Subcutaneous abdominal adipose tissue (tissue), 5 donors: ENCODE data around the gene NR0B2.
"Not testable (repeated sequence)": the region's sequence is repeated elsewhere in the genome, so short reads cannot be mapped to it uniquely, and the experiment has no call there.

Experiments
- H3K27ac ChIP-seq: one replicate; pipeline ENCODE4 v1.7.0; 2013; ENCODE audit warnings: low read depth, mild to moderate bottlenecking, inconsistent platforms, low read length, moderate library complexity
- H3K27me3 ChIP-seq, 5 donors: one replicate each; pipeline ENCODE4 v1.7.0; 2013; ENCODE audit warnings: low read length in 5 of 5, inconsistent platforms in 1 of 5; ENCODE audit not compliant: control insufficient read depth in 5 of 5, insufficient read depth in 4 of 5
- H3K36me3 ChIP-seq, 5 donors: one replicate each; pipeline ENCODE4 v1.7.0; 2013; ENCODE audit warnings: low read length in 5 of 5; ENCODE audit not compliant: control insufficient read depth in 5 of 5, insufficient read depth in 5 of 5
- H3K4me1 ChIP-seq, 5 donors: one replicate each; pipeline ENCODE4 v1.7.0; 2013; ENCODE audit warnings: low read length in 5 of 5, mild to moderate bottlenecking in 3 of 5, moderate library complexity in 1 of 5; ENCODE audit not compliant: control insufficient read depth in 5 of 5, insufficient read depth in 5 of 5
- H3K4me3 ChIP-seq, 5 donors: one replicate each; pipeline ENCODE4 v1.7.0; 2013; ENCODE audit warnings: low read length in 5 of 5, low read depth in 1 of 5
- H3K9ac ChIP-seq, 5 donors: one replicate each; pipeline ENCODE4 v1.7.0; 2013; ENCODE audit warnings: low read length in 5 of 5, mild to moderate bottlenecking in 4 of 5, moderate library complexity in 3 of 5
- H3K9me3 ChIP-seq, 5 donors: one replicate each; pipeline ENCODE4 v1.7.0; 2013; ENCODE audit warnings: low read length in 5 of 5; ENCODE audit not compliant: control insufficient read depth in 5 of 5
- donor health status: healthy.
- donor health status: healthy.
- donor health status: healthy.
- donor health status: healthy.
- donor health status: healthy.

Gene NR0B2

GRCh38 chr1:26897351-26897750, 16.4 kb downstream of the NR0B2 start:
- Histone ChIP-seq H3K9me3 (no peaks in the 10 kb centered on the region), H3K36me3 (peaks cover 5 to 52% (median 40%) of the 10 kb centered on the region in 5 donors), H3K4me1 (peaks cover 7 to 23% (median 20%) of the 10 kb centered on the region in 5 donors), H3K9ac (no peak overlapping the region), H3K27me3 (no peaks in the 10 kb centered on the region), H3K4me3 (no peak overlapping the region), H3K27ac (no peak overlapping the region)

- Histone ChIP-seq H3K4me1 (peaks cover 3 to 20% (median 19%) of the 10 kb centered on the region in 5 donors), H3K4me3 (no peak overlapping the region), H3K27ac (no peak overlapping the region), H3K27me3 (no peaks in the 10 kb centered on the region), H3K36me3 (peaks cover 5 to 59% (median 44%) of the 10 kb centered on the region in 5 donors), H3K9ac (no peak overlapping the region), H3K9me3 (no peaks in the 10 kb centered on the region)
These were observed 19.5 kb downstream of the NR0B2 start for GRCh38 chr1:26894263-26894662.

- H3K36me3 ChIP-seq, result peaks cover 8 to 62% (median 52%) of the 10 kb centered on the region in 5 donors
- H3K4me1 ChIP-seq, result peaks cover 0 to 22% (median 20%) of the 10 kb centered on the region in 5 donors
- no peaks in the 10 kb centered on the region for H3K9me3 ChIP-seq
- peak overlapping the region; percentile 59 to 99 (median 91) for H3K4me3 ChIP-seq
- peak overlapping the region; percentile 97 to 100 (median 97) for H3K9ac ChIP-seq
- H3K27ac ChIP-seq, result peak overlapping the region; percentile 91
- H3K27me3 ChIP-seq, result no peaks in the 10 kb centered on the region
These were observed 23.3 kb downstream of the NR0B2 start for GRCh38 chr1:26890467-26890796.

- Histone ChIP-seq H3K9ac (peak within 1 kb of the TSS; percentile 97 to 100 (median 97)), H3K4me1 (peaks cover 0 to 22% (median 20%) of the 10 kb centered on the region in 5 donors), H3K27ac (peak within 1 kb of the TSS; percentile 91), H3K9me3 (no peaks in the 10 kb centered on the region), H3K36me3 (peaks cover 13 to 62% (median 52%) of the 10 kb centered on the region in 5 donors), H3K4me3 (peak within 1 kb of the TSS; percentile 74 to 99 (median 91)), H3K27me3 (no peaks in the 10 kb centered on the region)
These were observed 24.0 kb downstream of the NR0B2 start, which contains the start of gene GPN2 for GRCh38 chr1:26889551-26890466. GPN2 (minus strand) TSS chr1:26890283; CDS start chr1:26890096, 187 bp downstream.

GRCh38 chr1:26888231-26888630, 25.5 kb downstream of the NR0B2 start:
- Histone ChIP-seq H3K4me1 (peaks cover 0 to 22% (median 20%) of the 10 kb centered on the region in 5 donors), H3K27ac (no peak overlapping the region), H3K4me3 (no peak overlapping the region), H3K27me3 (no peaks in the 10 kb centered on the region), H3K36me3 (peaks cover 14 to 64% (median 56%) of the 10 kb centered on the region in 5 donors), H3K9me3 (no peaks in the 10 kb centered on the region), H3K9ac (peak overlapping the region in 2 of 5 donors; percentile 97 to 100)

GRCh38 chr1:26887125-26887524, 26.6 kb downstream of the NR0B2 start:
- Histone ChIP-seq H3K9ac (no peak overlapping the region), H3K27ac (no peak overlapping the region), H3K4me3 (no peak overlapping the region), H3K9me3 (no peaks in the 10 kb centered on the region), H3K4me1 (peaks cover 0 to 22% (median 20%) of the 10 kb centered on the region in 5 donors), H3K36me3 (peaks cover 15 to 64% (median 56%) of the 10 kb centered on the region in 5 donors), H3K27me3 (no peaks in the 10 kb centered on the region)

- Histone ChIP-seq H3K4me1 (peaks cover 0 to under 1% (median 0%) of the 10 kb centered on the region in 5 donors), H3K27ac (no peak overlapping the region), H3K9ac (no peak overlapping the region), H3K4me3 (no peak overlapping the region), H3K27me3 (no peaks in the 10 kb centered on the region), H3K9me3 (no peaks in the 10 kb centered on the region), H3K36me3 (peaks cover 23 to 87% (median 72%) of the 10 kb centered on the region in 5 donors)
These were observed 30.9 kb downstream of the NR0B2 start for GRCh38 chr1:26882696-26883463.

- H3K36me3 ChIP-seq, result peaks cover 23 to 86% (median 78%) of the 10 kb centered on the region in 5 donors
- H3K27ac ChIP-seq, H3K9ac ChIP-seq, H3K4me1 ChIP-seq, H3K4me3 ChIP-seq, H3K9me3 ChIP-seq, H3K27me3 ChIP-seq: not testable (repeated sequence)
These were observed 32.2 kb downstream of the NR0B2 start for GRCh38 chr1:26881611-26882010.

- Histone ChIP-seq H3K9ac (no peak overlapping the region), H3K27me3 (no peaks in the 10 kb centered on the region), H3K4me3 (no peak overlapping the region), H3K27ac (no peak overlapping the region), H3K9me3 (no peaks in the 10 kb centered on the region), H3K36me3 (peaks cover 15 to 75% (median 65%) of the 10 kb centered on the region in 5 donors), H3K4me1 (peaks cover 0 to 4% (median 0%) of the 10 kb centered on the region in 5 donors)
These were observed 34.0 kb downstream of the NR0B2 start for GRCh38 chr1:26879793-26880192.
